ENCODE measurements around the gene RBM34.

The RBM34 gene

DNA sequence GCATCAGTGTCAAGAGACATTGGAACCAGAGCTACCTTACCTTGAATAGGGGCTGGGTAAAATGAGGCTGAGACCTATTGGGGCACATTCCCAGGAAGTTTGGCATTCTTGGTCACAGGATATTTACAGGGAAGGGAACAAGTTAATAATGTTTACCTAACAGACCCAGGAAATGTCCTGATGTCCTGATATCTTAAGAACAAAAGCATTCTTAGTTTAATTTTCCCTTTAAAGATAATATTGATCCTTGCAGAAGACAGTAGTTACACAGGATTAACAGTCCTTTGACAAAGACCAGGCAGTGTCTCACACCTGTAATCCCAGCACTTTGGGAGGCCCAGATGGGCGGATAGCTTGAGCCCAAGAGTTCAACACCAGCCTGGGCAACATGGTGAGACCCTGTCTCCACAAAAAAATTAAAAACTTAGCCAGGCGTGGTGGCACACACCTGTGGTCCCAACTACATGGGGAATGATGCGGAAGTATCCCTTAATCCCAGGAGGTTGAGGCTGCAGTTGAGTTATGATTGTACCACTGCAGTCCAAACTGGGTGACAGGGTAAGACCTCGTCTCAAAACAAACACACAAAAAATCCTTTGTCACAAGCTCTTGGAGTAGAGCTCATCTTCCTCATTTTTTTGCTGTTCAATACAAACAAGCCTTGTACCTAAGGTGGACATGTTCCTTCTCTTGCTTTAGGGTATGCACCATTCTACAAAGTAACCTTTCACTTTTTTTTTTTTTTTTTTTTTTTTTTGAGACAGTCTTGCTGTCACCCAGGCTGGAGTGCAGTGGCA is 31.1 kb downstream of the RBM34 start:
- no peak overlapping the region for H3K4me3 ChIP-seq (ENCODE audit: low read length)
- H3K36me3 ChIP-seq (ENCODE audit: insufficient read depth, low read length), result peaks cover 15% of the 10 kb centered on the region
- H3K4me1 ChIP-seq (ENCODE audit: control insufficient read depth, insufficient read depth, low read length), result peaks cover 4% of the 10 kb centered on the region
- no peak overlapping the region for H3K4me2 ChIP-seq (ENCODE audit: low read length)
- no peaks in the 10 kb centered on the region for H3K9me3 ChIP-seq (replicated peaks; ENCODE audit: low read length)
- H3K9ac ChIP-seq (ENCODE audit: low read depth, low read length), result no peak overlapping the region
- no peaks in the 10 kb centered on the region for H3K27me3 ChIP-seq (ENCODE audit: control insufficient read depth, insufficient read depth, low read length)

DNA sequence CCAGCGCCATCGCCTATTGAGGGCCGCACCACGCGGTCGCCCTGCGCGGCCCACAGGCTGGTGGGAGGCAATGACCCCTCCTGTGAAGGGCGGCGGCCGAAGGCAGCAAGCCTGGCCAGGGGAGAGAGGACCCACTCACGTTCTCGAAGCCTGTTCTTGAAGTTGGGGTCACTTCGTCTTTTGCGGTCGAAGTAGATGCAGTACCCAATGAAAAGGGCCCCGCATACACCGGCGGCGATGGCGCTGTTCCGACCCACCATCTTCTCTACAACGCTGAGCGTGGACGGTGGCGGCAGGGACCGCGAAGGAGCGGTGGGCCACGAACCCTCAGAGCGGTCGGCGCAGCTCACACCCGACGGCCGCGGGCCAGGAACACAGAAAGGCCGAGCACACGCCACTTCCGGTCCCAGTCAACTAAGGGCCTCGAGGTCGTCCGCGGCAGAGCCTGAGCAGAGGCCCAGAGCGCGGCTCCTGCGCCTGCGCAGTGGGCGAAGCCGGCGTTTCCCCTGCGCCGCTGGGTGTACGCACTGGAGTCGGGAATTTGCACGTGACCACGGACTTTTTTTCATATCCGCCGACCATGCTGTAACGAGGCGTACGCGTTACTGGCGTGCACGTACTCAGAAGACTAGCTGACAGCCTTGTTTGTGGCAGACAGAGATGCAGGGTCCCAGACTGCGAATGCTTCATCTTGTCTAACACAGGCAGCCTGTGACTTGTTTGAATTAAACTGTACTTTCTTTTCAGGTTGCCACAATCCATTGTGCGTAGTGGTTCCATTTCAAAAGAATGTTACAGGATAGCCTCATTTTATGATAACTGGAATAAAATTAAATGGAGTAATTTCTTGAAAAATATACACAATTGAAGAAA is 32.4 kb downstream of the RBM34 start, which contains the start of gene TOMM20:
TOMM20 (minus strand) TSS at position 382 of the 873 bp plus-strand sequence; CDS start at position 260, 122 bp downstream.
- no peaks in the 10 kb centered on the region for H3K27me3 ChIP-seq (ENCODE audit: control insufficient read depth, insufficient read depth, low read length)
- H3K36me3 ChIP-seq (ENCODE audit: insufficient read depth, low read length), result peaks cover 10% of the 10 kb centered on the region
- peak within 1 kb of the TSS; percentile 99 for H3K9ac ChIP-seq (ENCODE audit: low read depth, low read length)
- no peaks in the 10 kb centered on the region for H3K9me3 ChIP-seq (replicated peaks; ENCODE audit: low read length)
- peak within 1 kb of the TSS; percentile 95 for H3K4me3 ChIP-seq (ENCODE audit: low read length)
- H3K4me2 ChIP-seq (ENCODE audit: low read length), result peak within 1 kb of the TSS; percentile 83
- H3K4me1 ChIP-seq (ENCODE audit: control insufficient read depth, insufficient read depth, low read length), result peaks cover 4% of the 10 kb centered on the region

DNA sequence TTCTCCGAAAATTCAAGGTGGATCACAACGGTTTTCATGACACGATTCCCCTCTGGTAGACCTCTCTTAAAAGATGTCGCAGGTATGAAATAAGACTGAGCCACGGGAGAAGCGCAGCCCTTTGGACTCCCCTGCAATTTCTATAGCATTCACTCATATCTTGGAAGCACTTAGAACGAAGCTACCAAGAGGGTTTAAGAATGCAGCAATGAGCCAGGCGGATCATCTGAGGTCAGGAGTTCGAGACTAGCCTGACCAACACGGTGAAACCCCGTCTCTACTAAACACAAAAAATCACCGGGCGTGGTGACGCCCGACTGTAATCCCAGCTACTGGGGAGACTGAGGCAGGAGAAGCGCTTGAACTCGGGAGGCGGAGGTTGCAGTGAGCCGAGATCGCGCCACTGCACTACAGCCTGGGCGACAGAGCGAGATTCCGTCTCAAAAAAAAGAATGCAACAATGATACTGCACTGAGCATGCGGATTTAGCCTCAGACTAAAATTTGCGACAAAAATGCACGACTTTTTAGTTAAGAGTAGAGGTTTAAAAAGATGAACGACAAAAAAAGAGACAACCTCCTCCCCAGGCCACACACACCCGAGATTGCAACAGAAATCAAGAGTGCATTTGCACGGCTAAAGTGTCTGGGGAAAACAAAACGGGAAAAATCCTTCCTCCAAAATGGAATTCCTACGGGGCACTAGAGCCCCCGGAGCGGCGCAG is 33.2 kb downstream of the RBM34 start:
- no peaks in the 10 kb centered on the region for H3K9me3 ChIP-seq (replicated peaks; ENCODE audit: low read length)
- peaks cover 5% of the 10 kb centered on the region for H3K4me1 ChIP-seq (ENCODE audit: control insufficient read depth, insufficient read depth, low read length)
- H3K4me2 ChIP-seq (ENCODE audit: low read length), result peak overlapping the region; percentile 81
- H3K4me3 ChIP-seq (ENCODE audit: low read length), result peak overlapping the region; percentile 95
- peak overlapping the region; percentile 99 for H3K9ac ChIP-seq (ENCODE audit: low read depth, low read length)
- no peaks in the 10 kb centered on the region for H3K27me3 ChIP-seq (ENCODE audit: control insufficient read depth, insufficient read depth, low read length)
- H3K36me3 ChIP-seq (ENCODE audit: insufficient read depth, low read length), result peaks cover 10% of the 10 kb centered on the region

DNA sequence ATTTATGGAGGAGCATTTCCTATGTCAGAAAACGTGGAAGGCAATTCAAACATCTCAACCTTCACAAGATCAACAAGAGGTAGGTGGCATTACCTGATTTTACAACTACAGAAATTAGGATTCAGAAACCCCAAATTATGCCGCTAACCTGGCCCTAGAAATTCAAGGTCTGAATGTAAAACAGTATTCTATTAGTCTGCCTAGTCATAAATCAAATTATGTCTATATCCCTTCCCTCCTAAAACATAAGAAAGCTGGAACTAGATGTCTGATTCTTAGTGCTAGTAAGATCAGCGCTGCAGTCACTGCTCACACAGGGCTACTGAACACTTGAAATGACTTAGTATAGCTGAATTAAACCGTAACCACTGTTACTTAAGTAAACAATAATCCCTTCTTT is 33.8 kb downstream of the RBM34 start:
- H3K36me3 ChIP-seq (ENCODE audit: insufficient read depth, low read length), result peaks cover 13% of the 10 kb centered on the region
- peak overlapping the region; percentile 81 for H3K4me2 ChIP-seq (ENCODE audit: low read length)
- peak overlapping the region; percentile 95 for H3K4me3 ChIP-seq (ENCODE audit: low read length)
- peak overlapping the region; percentile 99 for H3K9ac ChIP-seq (ENCODE audit: low read depth, low read length)
- H3K9me3 ChIP-seq (replicated peaks; ENCODE audit: low read length), result no peaks in the 10 kb centered on the region
- H3K27me3 ChIP-seq (ENCODE audit: control insufficient read depth, insufficient read depth, low read length), result no peaks in the 10 kb centered on the region
- peaks cover 9% of the 10 kb centered on the region for H3K4me1 ChIP-seq (ENCODE audit: control insufficient read depth, insufficient read depth, low read length)

DNA sequence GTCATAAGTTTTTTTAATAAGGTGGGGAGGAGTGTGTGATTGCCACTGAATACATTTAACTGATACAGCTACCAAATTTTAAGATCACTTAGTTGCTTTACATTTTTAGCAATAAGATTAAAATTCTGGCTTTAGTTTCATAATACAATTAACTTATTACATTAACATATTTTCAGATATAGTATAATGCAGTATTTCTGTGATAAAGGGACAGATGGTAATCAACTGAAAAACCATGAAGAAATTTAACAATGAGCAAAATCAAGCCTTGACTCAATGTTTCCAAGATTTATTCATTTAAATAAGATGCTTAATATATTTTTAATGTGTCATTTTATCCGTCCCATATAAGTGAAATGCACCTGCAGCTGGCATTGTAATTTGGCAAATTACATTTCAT is 36.4 kb downstream of the RBM34 start:
- Histone ChIP-seq H3K36me3 (ENCODE audit: insufficient read depth, low read length) (peaks cover 21% of the 10 kb centered on the region), H3K27me3 (ENCODE audit: control insufficient read depth, insufficient read depth, low read length) (no peaks in the 10 kb centered on the region), H3K4me3 (ENCODE audit: low read length) (no peak overlapping the region), H3K9me3 (replicated peaks; ENCODE audit: low read length) (no peaks in the 10 kb centered on the region), H3K4me2 (ENCODE audit: low read length) (no peak overlapping the region), H3K9ac (ENCODE audit: low read depth, low read length) (no peak overlapping the region), H3K4me1 (ENCODE audit: control insufficient read depth, insufficient read depth, low read length) (peaks cover 9% of the 10 kb centered on the region)

DNA sequence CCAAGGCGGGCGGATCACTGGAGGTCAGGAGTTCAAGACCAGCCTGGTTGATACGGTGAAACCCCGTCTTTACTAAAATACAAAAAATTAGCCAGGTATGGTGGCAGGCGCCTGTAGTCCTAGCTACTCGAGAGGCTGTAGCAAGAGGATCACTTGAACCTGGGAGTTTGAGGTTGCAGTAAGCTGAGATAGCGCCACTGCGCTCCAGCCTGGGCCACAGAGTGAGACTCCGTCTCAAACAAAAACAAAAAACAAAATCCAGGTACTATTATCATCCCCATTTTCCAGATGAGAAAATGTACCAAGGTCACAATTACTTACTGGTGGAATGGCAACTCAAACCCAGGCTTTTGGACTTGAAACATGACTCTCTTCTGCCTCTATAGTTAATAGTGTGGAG is 36.9 kb downstream of the RBM34 start:
- Histone ChIP-seq H3K4me2 (ENCODE audit: low read length) (no peak overlapping the region), H3K9me3 (replicated peaks; ENCODE audit: low read length) (no peaks in the 10 kb centered on the region), H3K36me3 (ENCODE audit: insufficient read depth, low read length) (peaks cover 27% of the 10 kb centered on the region), H3K9ac (ENCODE audit: low read depth, low read length) (no peak overlapping the region), H3K4me1 (ENCODE audit: control insufficient read depth, insufficient read depth, low read length) (peaks cover 7% of the 10 kb centered on the region), H3K4me3 (ENCODE audit: low read length) (no peak overlapping the region), H3K27me3 (ENCODE audit: control insufficient read depth, insufficient read depth, low read length) (no peaks in the 10 kb centered on the region)

DNA sequence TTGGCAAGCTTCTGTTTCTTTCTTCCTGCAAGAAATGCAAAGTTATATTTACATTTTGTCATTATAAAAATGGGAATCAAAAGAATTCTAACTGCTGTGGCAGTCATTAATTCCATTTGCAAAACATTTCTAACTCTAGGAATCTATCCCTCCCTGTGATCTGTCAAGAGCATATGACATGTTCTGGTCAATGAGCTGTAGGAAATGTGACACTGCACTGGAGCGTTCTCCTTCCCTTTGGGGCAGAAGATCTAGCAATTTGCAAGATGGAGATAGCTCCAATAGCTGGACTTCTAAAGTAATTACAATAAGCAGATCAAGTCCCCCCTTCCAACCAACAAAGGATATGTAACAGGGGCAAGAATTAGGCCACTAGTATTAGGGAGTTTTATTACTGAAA is 38.7 kb downstream of the RBM34 start:
- Histone ChIP-seq H3K4me2 (ENCODE audit: low read length) (peak overlapping the region; percentile 15), H3K9ac (ENCODE audit: low read depth, low read length) (no peak overlapping the region), H3K4me1 (ENCODE audit: control insufficient read depth, insufficient read depth, low read length) (peaks cover 5% of the 10 kb centered on the region), H3K4me3 (ENCODE audit: low read length) (no peak overlapping the region), H3K36me3 (ENCODE audit: insufficient read depth, low read length) (peaks cover 44% of the 10 kb centered on the region), H3K27me3 (ENCODE audit: control insufficient read depth, insufficient read depth, low read length) (no peaks in the 10 kb centered on the region), H3K9me3 (replicated peaks; ENCODE audit: low read length) (no peaks in the 10 kb centered on the region)

DNA sequence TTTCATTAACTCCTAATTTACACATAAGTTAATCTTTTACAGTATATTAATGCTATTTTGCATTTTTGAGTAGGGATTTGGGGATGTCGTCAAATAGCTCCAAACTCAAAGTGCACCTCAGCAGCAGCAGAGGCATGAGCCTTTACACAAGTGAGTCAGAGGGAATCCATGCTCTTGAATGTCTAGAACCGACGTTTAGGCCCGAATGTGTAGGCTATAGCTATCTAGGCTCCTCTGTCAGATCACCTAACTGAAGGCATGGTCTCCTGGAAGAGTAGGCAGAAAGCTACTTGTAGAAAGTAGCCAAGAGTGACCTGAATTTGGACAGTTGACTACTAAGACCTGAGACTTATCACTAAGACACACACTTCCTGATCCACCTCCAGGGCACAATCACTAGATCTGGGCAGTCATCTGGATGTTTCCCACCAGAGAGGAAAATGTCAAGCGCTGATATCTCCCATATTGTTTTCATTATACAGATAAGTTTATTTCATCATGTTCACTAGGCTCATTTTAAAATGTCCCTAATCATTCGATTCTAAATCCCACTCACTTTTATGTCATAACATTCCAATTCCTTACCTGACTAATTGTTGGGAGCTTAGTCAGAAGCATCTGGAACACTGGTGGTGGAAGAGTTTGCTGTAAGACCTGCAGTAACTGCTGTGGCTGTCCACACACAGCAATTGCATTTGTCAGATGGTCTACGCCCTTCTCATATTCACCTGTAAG is 47.7 kb downstream of the RBM34 start:
- no peaks in the 10 kb centered on the region for H3K9me3 ChIP-seq (replicated peaks; ENCODE audit: low read length)
- H3K27me3 ChIP-seq (ENCODE audit: control insufficient read depth, insufficient read depth, low read length), result no peaks in the 10 kb centered on the region
- no peak overlapping the region for H3K9ac ChIP-seq (ENCODE audit: low read depth, low read length)
- H3K4me1 ChIP-seq (ENCODE audit: control insufficient read depth, insufficient read depth, low read length), result no peaks in the 10 kb centered on the region
- H3K4me3 ChIP-seq (ENCODE audit: low read length), result no peak overlapping the region
- H3K36me3 ChIP-seq (ENCODE audit: insufficient read depth, low read length), result peaks cover 84% of the 10 kb centered on the region
- H3K4me2 ChIP-seq (ENCODE audit: low read length), result no peak overlapping the region

DNA sequence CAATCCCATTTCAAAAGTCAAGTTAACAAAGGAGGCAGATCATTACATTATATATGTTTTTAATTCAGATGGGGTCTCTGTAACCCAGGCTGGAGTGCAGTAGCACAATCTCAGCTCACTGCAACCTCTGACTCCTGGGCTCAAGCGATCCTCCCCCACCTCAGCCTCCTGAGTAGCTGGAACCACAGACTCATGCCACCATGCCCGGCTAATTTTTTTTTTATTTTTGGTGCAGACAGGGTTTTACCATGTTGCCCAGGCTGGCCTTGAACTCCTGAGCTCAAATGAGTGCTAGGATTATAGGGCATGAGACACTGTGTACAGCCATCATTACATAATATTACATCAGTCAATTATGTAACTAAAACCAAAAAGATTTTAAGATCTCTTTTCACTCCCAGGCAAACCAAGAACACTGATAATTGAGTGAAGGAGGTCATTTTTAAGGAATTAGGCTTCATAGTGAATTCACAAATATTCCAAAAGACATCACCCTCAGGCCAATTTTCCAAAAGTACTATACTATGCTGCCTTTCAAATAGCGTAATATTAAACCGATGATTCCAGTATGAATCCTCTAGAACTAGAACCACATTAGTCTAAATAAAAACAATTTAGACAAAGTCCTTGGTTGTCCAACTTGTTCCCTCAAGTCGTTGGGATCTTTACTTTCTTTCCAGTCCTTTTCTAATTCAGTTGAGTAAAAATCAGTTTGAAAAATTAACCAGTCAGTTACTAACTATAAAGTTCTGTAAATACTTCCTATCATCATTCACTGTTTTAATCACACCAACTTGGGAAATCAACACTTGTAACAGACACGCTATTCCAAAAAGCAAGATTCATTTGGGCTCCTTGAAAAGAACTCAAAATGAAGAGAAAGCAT is 48.5 kb downstream of the RBM34 start:
- Histone ChIP-seq H3K4me1 (ENCODE audit: control insufficient read depth, insufficient read depth, low read length) (no peaks in the 10 kb centered on the region), H3K36me3 (ENCODE audit: insufficient read depth, low read length) (peaks cover 84% of the 10 kb centered on the region), H3K4me2 (ENCODE audit: low read length) (no peak overlapping the region), H3K27me3 (ENCODE audit: control insufficient read depth, insufficient read depth, low read length) (no peaks in the 10 kb centered on the region), H3K9ac (ENCODE audit: low read depth, low read length) (no peak overlapping the region), H3K4me3 (ENCODE audit: low read length) (no peak overlapping the region), H3K9me3 (replicated peaks; ENCODE audit: low read length) (no peaks in the 10 kb centered on the region)

DNA sequence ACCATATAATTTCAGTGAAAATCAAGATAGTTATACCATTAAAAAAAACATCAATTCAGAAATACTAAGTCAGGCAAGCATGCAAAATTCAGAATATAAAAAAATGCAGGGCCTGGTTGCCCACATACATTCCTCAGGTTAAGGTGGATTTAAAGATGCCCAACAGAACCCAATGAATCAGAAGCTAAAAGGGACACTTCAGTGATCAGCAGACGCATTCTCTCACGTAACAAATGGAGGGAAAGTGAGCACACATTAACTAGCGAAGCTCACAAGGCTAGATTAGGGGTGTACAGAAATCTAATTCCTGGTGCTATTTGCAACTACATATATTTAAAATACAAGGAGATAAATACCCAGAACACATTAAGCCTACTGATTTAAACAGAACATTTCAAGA is 49.9 kb downstream of the RBM34 start:
- H3K36me3 ChIP-seq (ENCODE audit: insufficient read depth, low read length), result peaks cover 82% of the 10 kb centered on the region
- H3K27me3 ChIP-seq (ENCODE audit: control insufficient read depth, insufficient read depth, low read length), result no peaks in the 10 kb centered on the region
- no peaks in the 10 kb centered on the region for H3K4me1 ChIP-seq (ENCODE audit: control insufficient read depth, insufficient read depth, low read length)
- H3K4me3 ChIP-seq (ENCODE audit: low read length), result no peak overlapping the region
- H3K4me2 ChIP-seq (ENCODE audit: low read length), result no peak overlapping the region
- no peaks in the 10 kb centered on the region for H3K9me3 ChIP-seq (replicated peaks; ENCODE audit: low read length)
- H3K9ac ChIP-seq (ENCODE audit: low read depth, low read length), result no peak overlapping the region
